ENCODE results near the gene RAD51B. TPM values are rescaled to one million over a fixed set of nuclear protein-coding genes. Genes with fewer than 3 reads are reported as not detected.

RAD51B gene
- total and polyA plus RNA-seq, 9 of the 15 experiments (the other 6 are each of a cell fraction or from before 2014, with no cell fraction given) = 8.5 to 17.3 (median 11.3) TPM

DNA sequence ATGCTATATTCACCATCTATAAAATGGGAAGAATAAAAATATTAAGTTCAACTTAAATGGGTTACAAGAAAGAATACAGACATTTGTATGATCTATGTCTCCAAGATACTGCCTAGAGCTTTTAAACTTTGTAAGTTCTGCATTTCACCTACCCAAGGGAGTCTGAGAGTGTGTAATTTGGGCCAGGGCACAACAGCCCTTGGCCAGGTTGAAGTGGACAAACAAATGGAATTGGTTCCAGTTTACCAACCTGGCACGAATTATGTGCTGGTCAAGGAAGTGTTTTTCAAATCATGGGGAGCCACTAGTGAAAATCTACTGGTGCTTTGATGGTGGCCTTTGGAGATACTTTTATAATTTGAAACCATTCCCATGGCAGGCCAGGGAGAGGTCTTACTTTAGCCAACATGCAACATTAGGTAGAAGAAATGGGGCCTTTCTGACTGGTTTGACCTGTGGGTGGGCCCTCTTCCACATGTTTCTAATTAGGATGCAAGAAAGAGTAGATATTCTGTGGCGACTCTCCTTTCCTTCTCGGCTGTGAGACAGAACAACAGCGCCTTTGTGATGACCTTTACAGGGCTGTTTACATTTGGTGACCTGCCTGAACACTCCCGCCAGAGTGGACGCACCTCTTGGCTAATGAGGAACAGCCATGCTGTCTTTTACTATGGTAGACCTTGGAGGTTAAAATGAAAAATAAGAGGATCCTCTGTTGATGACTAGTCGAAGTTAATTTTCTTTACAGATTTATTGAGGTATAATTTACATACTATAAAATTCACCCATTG, 496.7 kb downstream of the RAD51B start (continued):
- TF ChIP-seq, protein P1, sequence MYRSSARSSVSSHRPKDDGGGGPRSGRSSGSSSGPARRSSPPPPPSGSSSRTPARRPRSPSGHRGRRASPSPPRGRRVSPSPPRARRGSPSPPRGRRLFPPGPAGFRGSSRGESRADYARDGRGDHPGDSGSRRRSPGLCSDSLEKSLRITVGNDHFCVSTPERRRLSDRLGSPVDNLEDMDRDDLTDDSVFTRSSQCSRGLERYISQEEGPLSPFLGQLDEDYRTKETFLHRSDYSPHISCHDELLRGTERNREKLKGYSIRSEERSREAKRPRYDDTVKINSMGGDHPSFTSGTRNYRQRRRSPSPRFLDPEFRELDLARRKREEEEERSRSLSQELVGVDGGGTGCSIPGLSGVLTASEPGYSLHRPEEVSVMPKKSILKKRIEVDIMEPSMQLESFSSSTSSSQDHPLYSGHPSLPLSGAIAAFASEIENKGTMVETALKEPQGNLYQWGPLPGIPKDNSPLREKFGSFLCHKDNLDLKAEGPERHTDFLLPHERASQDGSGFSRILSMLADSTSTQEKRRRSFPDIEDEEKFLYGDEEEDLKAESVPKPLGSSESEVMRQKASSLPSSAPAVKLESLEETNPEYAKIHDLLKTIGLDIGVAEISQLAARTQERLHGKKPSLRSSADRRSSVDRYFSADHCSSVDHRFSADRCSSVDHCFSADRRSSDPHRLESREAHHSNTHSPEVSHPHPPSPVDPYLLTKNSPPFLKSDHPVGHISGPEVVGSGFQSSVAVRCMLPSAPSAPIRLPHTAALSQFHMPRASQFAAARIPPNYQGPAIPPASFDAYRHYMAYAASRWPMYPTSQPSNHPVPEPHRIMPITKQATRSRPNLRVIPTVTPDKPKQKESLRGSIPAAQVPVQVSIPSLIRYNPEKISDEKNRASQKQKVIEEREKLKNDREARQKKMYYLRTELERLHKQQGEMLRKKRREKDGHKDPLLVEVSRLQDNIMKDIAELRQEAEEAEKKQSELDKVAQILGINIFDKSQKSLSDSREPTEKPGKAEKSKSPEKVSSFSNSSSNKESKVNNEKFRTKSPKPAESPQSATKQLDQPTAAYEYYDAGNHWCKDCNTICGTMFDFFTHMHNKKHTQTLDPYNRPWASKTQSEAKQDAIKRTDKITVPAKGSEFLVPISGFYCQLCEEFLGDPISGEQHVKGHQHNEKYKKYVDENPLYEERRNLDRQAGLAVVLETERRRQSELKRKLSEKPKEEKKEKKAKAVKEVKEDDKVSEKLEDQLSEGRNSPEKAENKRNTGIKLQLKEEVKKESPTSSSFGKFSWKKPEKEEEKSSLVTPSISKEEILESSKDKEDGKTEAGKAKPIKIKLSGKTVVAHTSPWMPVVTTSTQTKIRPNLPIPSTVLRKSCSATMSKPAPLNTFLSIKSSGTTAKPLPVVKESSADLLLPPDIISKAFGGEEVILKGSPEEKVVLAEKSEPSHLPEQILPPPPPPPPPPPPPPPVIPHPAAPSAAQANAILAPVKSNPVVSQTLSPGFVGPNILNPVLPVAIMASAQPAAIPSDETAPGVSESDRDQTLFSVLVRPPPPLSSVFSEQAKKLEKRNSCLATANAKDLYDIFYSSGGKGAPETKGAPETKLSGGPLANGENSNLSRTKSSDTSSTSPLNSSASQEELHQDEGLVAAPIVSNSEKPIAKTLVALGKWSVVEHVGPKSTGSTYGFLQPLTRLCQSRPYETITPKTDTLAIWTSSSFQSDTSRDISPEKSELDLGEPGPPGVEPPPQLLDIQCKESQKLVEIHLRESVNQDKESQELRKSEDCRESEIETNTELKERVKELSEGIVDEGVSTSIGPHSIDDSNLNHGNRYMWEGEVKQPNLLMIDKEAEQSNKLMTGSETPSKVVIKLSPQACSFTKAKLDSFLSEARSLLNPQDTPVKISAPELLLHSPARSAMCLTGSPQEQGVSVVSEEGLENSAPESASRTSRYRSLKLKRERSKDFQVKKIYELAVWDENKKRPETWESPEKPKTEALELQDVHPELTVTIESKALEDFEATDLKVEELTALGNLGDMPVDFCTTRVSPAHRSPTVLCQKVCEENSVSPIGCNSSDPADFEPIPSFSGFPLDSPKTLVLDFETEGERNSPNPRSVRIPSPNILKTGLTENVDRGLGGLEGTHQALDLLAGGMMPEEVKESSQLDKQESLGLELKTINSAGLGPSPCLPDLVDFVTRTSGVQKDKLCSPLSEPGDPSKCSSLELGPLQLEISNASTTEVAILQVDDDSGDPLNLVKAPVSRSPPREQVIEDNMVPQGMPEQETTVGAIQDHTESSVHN (IDR thresholded peaks at IDR 0.05; ENCODE audit: borderline replicate concordance in 1 of 2, low read depth in 1 of 2) = no peak

Data from K562 (cell line).